K562 (cell line): ENCODE measurements around the gene HPCAL1. TPM values are rescaled to one million over a fixed set of nuclear protein-coding genes. Genes with fewer than 3 reads are reported as not detected.

Source experiments
- HMBOX1 ChIP-seq: sonication (generic); IDR thresholded peaks from 2 replicates; pipeline ENCODE4 v1.6.1; 2016
- KLF6 ChIP-seq: fragments of 250-450 bp; sonication (Bioruptor Pico); IDR thresholded peaks from 2 replicates; pipeline ENCODE4 v1.4.0; 2020; ENCODE audit warnings: mild to moderate bottlenecking, moderate library complexity, borderline replicate concordance
- POLR3A ChIP-seq: IDR thresholded peaks from 2 replicates; pipeline ENCODE4 v1.6.1; 2011; ENCODE audit warnings: borderline replicate concordance, mild to moderate bottlenecking, moderate library complexity; ENCODE audit not compliant: insufficient read length, insufficient read depth; ENCODE audit errors: extremely low read depth
- YBX1 ChIP-seq: fragments of 450-650 bp; IDR thresholded peaks from 2 replicates; pipeline ENCODE4 v1.7.1; 2016; ENCODE audit warnings: mild to moderate bottlenecking
- polyA plus RNA-seq, 8 experiments: library from polyadenylated mRNA; depleted of rRNA in 4 of 8; stranded (reverse) in 5 of 8; unstranded in 3 of 8; fragments of >200 nt; fragmentation: Nextera tagmentation in 2 of 8; fragmentation: Illumina TruSeq in 1 of 8; extraction: Ambion mirVana in 2 of 8; extraction: Trizol in 1 of 8; gene quantifications; 2 replicates each; pipeline versions ENCODE4 v1.2.1 to v1.2.3, GENCODE V29; 2011 to 2014; ENCODE audit warnings: inconsistent platforms in 1 of 8, missing spikeins in 1 of 8
- total RNA-seq, 7 experiments: library from RNA; depleted of rRNA in 6 of 7; stranded (reverse); fragments of >200 nt in 6 of 7; fragmentation: Illumina TruSeq in 2 of 7; extraction: Trizol in 2 of 7; gene quantifications; 2 replicates each; pipeline versions ENCODE4 v1.2.1 to v1.2.3, GENCODE V29; 2011 to 2021; ENCODE audit warnings: low replicate concordance in 1 of 7
- TF ChIP-seq, protein P1 (sequence below), 2 experiments: fragments of 450-650 bp in 1 of 2; sonication (generic) in 1 of 2; formaldehyde crosslinking in 1 of 2; IDR thresholded peaks; 2 replicates each; pipeline versions ENCODE4 v1.7.1 to v1.9.0; 2016 to 2022; ENCODE audit warnings: inconsistent platforms in 1 of 2, mild to moderate bottlenecking in 1 of 2, missing genetic modification reagents in 1 of 2

HPCAL1 gene
- total and polyA plus RNA-seq, 9 of the 15 experiments (the other 6 are each of a cell fraction or from before 2014, with no cell fraction given): 2.7 to 65.5 (median 23.9) TPM

GRCh38 chr2:10435820-10436204, 133.1 kb downstream of the HPCAL1 start (continued):
- TF ChIP-seq, protein P1, sequence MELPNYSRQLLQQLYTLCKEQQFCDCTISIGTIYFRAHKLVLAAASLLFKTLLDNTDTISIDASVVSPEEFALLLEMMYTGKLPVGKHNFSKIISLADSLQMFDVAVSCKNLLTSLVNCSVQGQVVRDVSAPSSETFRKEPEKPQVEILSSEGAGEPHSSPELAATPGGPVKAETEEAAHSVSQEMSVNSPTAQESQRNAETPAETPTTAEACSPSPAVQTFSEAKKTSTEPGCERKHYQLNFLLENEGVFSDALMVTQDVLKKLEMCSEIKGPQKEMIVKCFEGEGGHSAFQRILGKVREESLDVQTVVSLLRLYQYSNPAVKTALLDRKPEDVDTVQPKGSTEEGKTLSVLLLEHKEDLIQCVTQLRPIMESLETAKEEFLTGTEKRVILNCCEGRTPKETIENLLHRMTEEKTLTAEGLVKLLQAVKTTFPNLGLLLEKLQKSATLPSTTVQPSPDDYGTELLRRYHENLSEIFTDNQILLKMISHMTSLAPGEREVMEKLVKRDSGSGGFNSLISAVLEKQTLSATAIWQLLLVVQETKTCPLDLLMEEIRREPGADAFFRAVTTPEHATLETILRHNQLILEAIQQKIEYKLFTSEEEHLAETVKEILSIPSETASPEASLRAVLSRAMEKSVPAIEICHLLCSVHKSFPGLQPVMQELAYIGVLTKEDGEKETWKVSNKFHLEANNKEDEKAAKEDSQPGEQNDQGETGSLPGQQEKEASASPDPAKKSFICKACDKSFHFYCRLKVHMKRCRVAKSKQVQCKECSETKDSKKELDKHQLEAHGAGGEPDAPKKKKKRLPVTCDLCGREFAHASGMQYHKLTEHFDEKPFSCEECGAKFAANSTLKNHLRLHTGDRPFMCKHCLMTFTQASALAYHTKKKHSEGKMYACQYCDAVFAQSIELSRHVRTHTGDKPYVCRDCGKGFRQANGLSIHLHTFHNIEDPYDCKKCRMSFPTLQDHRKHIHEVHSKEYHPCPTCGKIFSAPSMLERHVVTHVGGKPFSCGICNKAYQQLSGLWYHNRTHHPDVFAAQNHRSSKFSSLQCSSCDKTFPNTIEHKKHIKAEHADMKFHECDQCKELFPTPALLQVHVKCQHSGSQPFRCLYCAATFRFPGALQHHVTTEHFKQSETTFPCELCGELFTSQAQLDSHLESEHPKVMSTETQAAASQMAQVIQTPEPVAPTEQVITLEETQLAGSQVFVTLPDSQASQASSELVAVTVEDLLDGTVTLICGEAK (IDR thresholded peaks at IDR 0.05): no peak
- TF ChIP-seq, protein P1 (CRISPR knock-in tag; IDR thresholded peaks at IDR 0.05): no peak
- TF ChIP-seq YBX1: no peak
- TF ChIP-seq POLR3A: no peak
- TF ChIP-seq KLF6 (CRISPR knock-in tag): no peak
- no peak for TF ChIP-seq HMBOX1
